ENCODE data around the gene GJB3.

GJB3 gene

GRCh38 chr1:34827341-34827941, 46.4 kb downstream of the GJB3 start:
- DNase-seq (ENCODE audit: low read depth) = no peak

- no peak for DNase-seq (ENCODE audit: low read depth)
Observed at GRCh38 chr1:34828611-34829010, 47.6 kb downstream of the GJB3 start.

DNA sequence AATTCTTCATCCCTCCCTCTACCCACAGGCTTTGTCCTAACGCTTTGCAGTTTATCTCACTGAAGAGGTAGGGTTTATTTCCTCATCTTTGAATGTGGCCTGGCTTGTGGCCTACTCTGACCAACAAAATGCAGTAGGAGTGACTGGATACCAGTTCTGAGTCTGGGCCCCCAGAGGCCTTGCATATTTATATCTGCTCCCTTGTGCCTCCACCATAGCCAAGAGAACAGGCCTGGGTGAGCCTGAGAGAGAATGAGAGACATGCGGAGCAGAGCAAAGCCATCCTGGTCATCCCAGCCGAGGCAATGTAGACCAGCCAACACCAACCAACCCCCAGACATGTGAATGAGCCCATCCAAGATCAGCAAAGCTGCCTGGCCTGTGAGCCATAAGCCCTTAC, 48.2 kb downstream of the GJB3 start:
- no peak for DNase-seq (ENCODE audit: low read depth)

GRCh38 chr1:34831721-34832246, 50.8 kb downstream of the GJB3 start:
- DNase-seq (ENCODE audit: low read depth) = no peak

- DNase-seq (ENCODE audit: low read depth) = no peak
Observed at GRCh38 chr1:34833711-34834110, 52.7 kb downstream of the GJB3 start.

Data from activated T-helper 1 cell treated with Interleukin-2 at 50 U/mL for 16 hours (primary cell).